Measurements from ENCODE around the gene RALGPS1.

Gene RALGPS1

GRCh38 chr9:127096208-127096607, 181.6 kb downstream of the RALGPS1 start:
- Histone ChIP-seq H3K79me1 (ENCODE audit: low read length) (no peaks in the 10 kb centered on the region), H2BK120ac (ENCODE audit: insufficient read depth, low read length, poor library complexity) (no peak overlapping the region), H2AK5ac (ENCODE audit: low read length) (no peak overlapping the region), H4K12ac (ENCODE audit: low read depth, low read length) (no peak overlapping the region), H3K4me3 (ENCODE audit: low read depth, low read length) (no peak overlapping the region), H3K36me3 (ENCODE audit: control insufficient read depth in 1 of 2, insufficient read depth in 2 of 2, low read length in 2 of 2) (no peaks in the 10 kb centered on the region), H2BK5ac (ENCODE audit: low read depth, low read length, poor library complexity) (no peak overlapping the region), H3K4me1 (ENCODE audit: control insufficient read depth in 1 of 2, insufficient read depth in 2 of 2, low read length in 2 of 2) (peaks cover 0 to 2% of the 10 kb centered on the region in 2 experiments), H3K79me2 (ENCODE audit: control insufficient read depth, insufficient read depth, low read length, poor library complexity) (no peaks in the 10 kb centered on the region), H3K9me3 (ENCODE audit: insufficient read depth, low read depth, low read length) (peaks cover 2% of the 10 kb centered on the region), H3K18ac (ENCODE audit: low read length) (no peak overlapping the region), H3K9ac (ENCODE audit: low read length) (no peak overlapping the region), H4K91ac (ENCODE audit: low read depth, low read length) (no peak overlapping the region), H3K23ac (ENCODE audit: low read length) (no peak overlapping the region), H4K8ac (ENCODE audit: low read depth, low read length) (no peak overlapping the region), H3K14ac (ENCODE audit: low read length) (no peak overlapping the region), H3K4me2 (ENCODE audit: low read length) (no peak overlapping the region), H2BK12ac (ENCODE audit: low read length) (no peak overlapping the region), H2AFZ (ENCODE audit: insufficient read depth, low read length, poor library complexity) (no peak overlapping the region), H3K4ac (ENCODE audit: low read depth, low read length) (no peak overlapping the region), H3K27me3 (ENCODE audit: insufficient read depth, low read length) (no peaks in the 10 kb centered on the region), H3K27ac (ENCODE audit: low read depth, low read length) (no peak overlapping the region)
- WGBS (ENCODE audit: extremely low coverage, insufficient coverage, insufficient read length): no CpG with 5 or more reads among the region's 13 CpGs
- no peak for DNase-seq

- H3K9me3 ChIP-seq (ENCODE audit: insufficient read depth, low read depth, low read length): peaks cover 2% of the 10 kb centered on the region
- H4K91ac ChIP-seq (ENCODE audit: low read depth, low read length): no peak overlapping the region
- no peak overlapping the region for H3K4me2 ChIP-seq (ENCODE audit: low read length)
- no peak overlapping the region for H3K9ac ChIP-seq (ENCODE audit: low read length)
- H2BK12ac ChIP-seq (ENCODE audit: low read length): no peak overlapping the region
- no peak overlapping the region for H3K4ac ChIP-seq (ENCODE audit: low read depth, low read length)
- H2BK120ac ChIP-seq (ENCODE audit: insufficient read depth, low read length, poor library complexity): no peak overlapping the region
- WGBS (ENCODE audit: extremely low coverage, insufficient coverage, insufficient read length): no CpG with 5 or more reads among the region's 5 CpGs
- H3K23ac ChIP-seq (ENCODE audit: low read length): no peak overlapping the region
- H3K4me1 ChIP-seq (ENCODE audit: control insufficient read depth in 1 of 2, insufficient read depth in 2 of 2, low read length in 2 of 2): peaks cover 0 to 2% of the 10 kb centered on the region in 2 experiments
- H3K79me2 ChIP-seq (ENCODE audit: control insufficient read depth, insufficient read depth, low read length, poor library complexity): no peaks in the 10 kb centered on the region
- no peak overlapping the region for H3K27ac ChIP-seq (ENCODE audit: low read depth, low read length)
- no peak overlapping the region for H4K12ac ChIP-seq (ENCODE audit: low read depth, low read length)
- no peaks in the 10 kb centered on the region for H3K36me3 ChIP-seq (ENCODE audit: control insufficient read depth in 1 of 2, insufficient read depth in 2 of 2, low read length in 2 of 2)
- no peak overlapping the region for H2AK5ac ChIP-seq (ENCODE audit: low read length)
- no peak overlapping the region for H4K8ac ChIP-seq (ENCODE audit: low read depth, low read length)
- H2AFZ ChIP-seq (ENCODE audit: insufficient read depth, low read length, poor library complexity): no peak overlapping the region
- no peak overlapping the region for H2BK5ac ChIP-seq (ENCODE audit: low read depth, low read length, poor library complexity)
- no peak for DNase-seq
- no peaks in the 10 kb centered on the region for H3K79me1 ChIP-seq (ENCODE audit: low read length)
- H3K27me3 ChIP-seq (ENCODE audit: insufficient read depth, low read length): no peaks in the 10 kb centered on the region
- H3K18ac ChIP-seq (ENCODE audit: low read length): no peak overlapping the region
- no peak overlapping the region for H3K14ac ChIP-seq (ENCODE audit: low read length)
- H3K4me3 ChIP-seq (ENCODE audit: low read depth, low read length): no peak overlapping the region
Observed at GRCh38 chr9:127097683-127098082, 183.1 kb downstream of the RALGPS1 start.

GRCh38 chr9:127098916-127099553, 184.5 kb downstream of the RALGPS1 start:
- Histone ChIP-seq H4K12ac (ENCODE audit: low read depth, low read length) (no peak overlapping the region), H2AK5ac (ENCODE audit: low read length) (no peak overlapping the region), H3K79me2 (ENCODE audit: control insufficient read depth, insufficient read depth, low read length, poor library complexity) (no peaks in the 10 kb centered on the region), H3K9me3 (ENCODE audit: insufficient read depth, low read depth, low read length) (peaks cover 2% of the 10 kb centered on the region), H3K4ac (ENCODE audit: low read depth, low read length) (no peak overlapping the region), H4K91ac (ENCODE audit: low read depth, low read length) (no peak overlapping the region), H4K8ac (ENCODE audit: low read depth, low read length) (no peak overlapping the region), H2AFZ (ENCODE audit: insufficient read depth, low read length, poor library complexity) (no peak overlapping the region), H3K4me1 (ENCODE audit: control insufficient read depth in 1 of 2, insufficient read depth in 2 of 2, low read length in 2 of 2) (peaks cover 0 to 2% of the 10 kb centered on the region in 2 experiments), H3K4me2 (ENCODE audit: low read length) (no peak overlapping the region), H2BK120ac (ENCODE audit: insufficient read depth, low read length, poor library complexity) (no peak overlapping the region), H3K14ac (ENCODE audit: low read length) (no peak overlapping the region), H3K9ac (ENCODE audit: low read length) (no peak overlapping the region), H3K18ac (ENCODE audit: low read length) (no peak overlapping the region), H3K27ac (ENCODE audit: low read depth, low read length) (no peak overlapping the region), H3K4me3 (ENCODE audit: low read depth, low read length) (no peak overlapping the region), H3K36me3 (ENCODE audit: control insufficient read depth in 1 of 2, insufficient read depth in 2 of 2, low read length in 2 of 2) (no peaks in the 10 kb centered on the region), H2BK5ac (ENCODE audit: low read depth, low read length, poor library complexity) (no peak overlapping the region), H3K79me1 (ENCODE audit: low read length) (no peaks in the 10 kb centered on the region), H3K23ac (ENCODE audit: low read length) (no peak overlapping the region), H3K27me3 (ENCODE audit: insufficient read depth, low read length) (no peaks in the 10 kb centered on the region), H2BK12ac (ENCODE audit: low read length) (no peak overlapping the region)
- DNase-seq: no peak
- WGBS (ENCODE audit: extremely low coverage, insufficient coverage, insufficient read length): no CpG with 5 or more reads among the region's 7 CpGs

- no peak overlapping the region for H2AK5ac ChIP-seq (ENCODE audit: low read length)
- no peak overlapping the region for H3K23ac ChIP-seq (ENCODE audit: low read length)
- no peak overlapping the region for H3K18ac ChIP-seq (ENCODE audit: low read length)
- H4K91ac ChIP-seq (ENCODE audit: low read depth, low read length): no peak overlapping the region
- no peaks in the 10 kb centered on the region for H3K27me3 ChIP-seq (ENCODE audit: insufficient read depth, low read length)
- H2BK12ac ChIP-seq (ENCODE audit: low read length): no peak overlapping the region
- no peak overlapping the region for H3K27ac ChIP-seq (ENCODE audit: low read depth, low read length)
- H4K8ac ChIP-seq (ENCODE audit: low read depth, low read length): no peak overlapping the region
- no peak overlapping the region for H3K4me2 ChIP-seq (ENCODE audit: low read length)
- H3K4me3 ChIP-seq (ENCODE audit: low read depth, low read length): no peak overlapping the region
- H3K14ac ChIP-seq (ENCODE audit: low read length): no peak overlapping the region
- H2BK5ac ChIP-seq (ENCODE audit: low read depth, low read length, poor library complexity): no peak overlapping the region
- no peaks in the 10 kb centered on the region for H3K79me2 ChIP-seq (ENCODE audit: control insufficient read depth, insufficient read depth, low read length, poor library complexity)
- no peaks in the 10 kb centered on the region for H3K36me3 ChIP-seq (ENCODE audit: control insufficient read depth in 1 of 2, insufficient read depth in 2 of 2, low read length in 2 of 2)
- H3K79me1 ChIP-seq (ENCODE audit: low read length): no peaks in the 10 kb centered on the region
- H3K4me1 ChIP-seq (ENCODE audit: control insufficient read depth in 1 of 2, insufficient read depth in 2 of 2, low read length in 2 of 2): peaks cover 0 to 6% of the 10 kb centered on the region in 2 experiments
- no peak overlapping the region for H2BK120ac ChIP-seq (ENCODE audit: insufficient read depth, low read length, poor library complexity)
- H3K4ac ChIP-seq (ENCODE audit: low read depth, low read length): no peak overlapping the region
- no peak overlapping the region for H4K12ac ChIP-seq (ENCODE audit: low read depth, low read length)
- H2AFZ ChIP-seq (ENCODE audit: insufficient read depth, low read length, poor library complexity): no peak overlapping the region
- no CpG with 5 or more reads among the region's 3 CpGs for WGBS (ENCODE audit: extremely low coverage, insufficient coverage, insufficient read length)
- DNase-seq: no peak
- H3K9me3 ChIP-seq (ENCODE audit: insufficient read depth, low read depth, low read length): peaks cover 2% of the 10 kb centered on the region
- H3K9ac ChIP-seq (ENCODE audit: low read length): no peak overlapping the region
Observed at GRCh38 chr9:127099664-127100063, 185.1 kb downstream of the RALGPS1 start.
